Femur (tissue), 1 donor: ENCODE results near the gene CTAG1B.
A peak's percentile ranks its signal among the peaks of the same experiment; 100 is the strongest.
"Not testable (repeated sequence)": the region's sequence is repeated elsewhere in the genome, so short reads cannot be mapped to it uniquely, and the experiment has no call there.

Experiments used
- DNase-seq: peaks from one replicate; pipeline ENCODE4 v3.0.0-alpha.2; 2017

Gene CTAG1B

GRCh38 chrX:154620767-154621414 is 1.8 kb upstream of the CTAG1B start:
- not testable (repeated sequence) for DNase-seq

- DNase-seq = not testable (repeated sequence)
Observed at GRCh38 chrX:154613586-154613985, 5.5 kb downstream of the CTAG1B start.

- DNase-seq = not testable (repeated sequence)
Observed at GRCh38 chrX:154611146-154611545, 7.9 kb downstream of the CTAG1B start.

GRCh38 chrX:154608823-154609222 is 10.3 kb downstream of the CTAG1B start:
- DNase-seq = not testable (repeated sequence)

- DNase-seq = not testable (repeated sequence)
Observed at GRCh38 chrX:154607976-154608375, 11.1 kb downstream of the CTAG1B start.

- no peak for DNase-seq
Observed at GRCh38 chrX:154607370-154607769, 11.7 kb downstream of the CTAG1B start.

GRCh38 chrX:154605566-154605965 is 13.5 kb downstream of the CTAG1B start:
- no peak for DNase-seq

GRCh38 chrX:154603438-154604430 is 15.3 kb downstream of the CTAG1B start:
- DNase-seq = peak; percentile 59

- no peak for DNase-seq
Observed at GRCh38 chrX:154602766-154603437, 16.2 kb downstream of the CTAG1B start.

GRCh38 chrX:154602226-154602625 is 16.9 kb downstream of the CTAG1B start:
- no peak for DNase-seq

GRCh38 chrX:154600759-154601374 is 18.2 kb downstream of the CTAG1B start:
- no peak for DNase-seq

- DNase-seq = no peak
Observed at GRCh38 chrX:154599531-154599930, 19.6 kb downstream of the CTAG1B start.

- DNase-seq = no peak
Observed at GRCh38 chrX:154598656-154599055, 20.4 kb downstream of the CTAG1B start.

- no peak for DNase-seq
Observed at GRCh38 chrX:154597221-154597620, 21.9 kb downstream of the CTAG1B start.

- peak; percentile 25 for DNase-seq
Observed at GRCh38 chrX:154596290-154596929, 22.7 kb downstream of the CTAG1B start.

- no peak for DNase-seq
Observed at GRCh38 chrX:154595559-154596249, 23.4 kb downstream of the CTAG1B start.

GRCh38 chrX:154594491-154594890 is 24.6 kb downstream of the CTAG1B start:
- DNase-seq = no peak

GRCh38 chrX:154593201-154593600 is 25.9 kb downstream of the CTAG1B start:
- no peak for DNase-seq

- DNase-seq = no peak
Observed at GRCh38 chrX:154592505-154592904, 26.6 kb downstream of the CTAG1B start.

GRCh38 chrX:154590415-154590814 is 28.7 kb downstream of the CTAG1B start:
- DNase-seq = not testable (repeated sequence)

GRCh38 chrX:154584585-154585183 is 34.4 kb downstream of the CTAG1B start, which contains the start of gene CTAG1A:
Gene CTAG1A (plus strand): TSS chrX:154585133. CDS start chrX:154585207, 74 bp downstream.
- not testable (repeated sequence) for DNase-seq
